HG03139 (cell line): ENCODE data around the gene ZNF20.
"Not testable (repeated sequence)": the region's sequence is repeated elsewhere in the genome, so short reads cannot be mapped to it uniquely, and the experiment has no call there.

Experiments
- ATAC-seq: cut with Tn5 transposase; IDR thresholded peaks from one replicate; pipeline ENCODE4 v1.9.1; 2021; ENCODE audit not compliant: unreplicated experiment

Gene ZNF20

DNA sequence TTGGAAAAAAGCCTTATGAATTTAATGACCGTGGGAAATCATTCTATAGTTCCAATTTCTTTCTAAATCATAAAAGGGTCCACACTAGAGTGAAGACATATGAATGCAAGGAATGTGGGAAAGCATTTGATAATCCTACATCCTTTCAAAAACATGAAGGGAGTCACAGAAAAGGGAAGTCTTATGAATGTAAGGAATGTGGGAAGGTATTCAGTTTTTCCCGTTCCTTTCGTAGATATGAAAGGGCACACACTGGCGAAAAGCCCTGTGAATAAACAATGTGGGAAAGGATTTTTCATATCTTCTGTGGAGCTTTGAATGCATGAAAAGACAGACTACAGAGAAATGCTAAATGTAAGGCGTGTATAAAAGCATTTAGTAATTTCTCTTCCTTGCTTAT, 27.0 kb downstream of the ZNF20 start:
- ATAC-seq = no peak

DNA sequence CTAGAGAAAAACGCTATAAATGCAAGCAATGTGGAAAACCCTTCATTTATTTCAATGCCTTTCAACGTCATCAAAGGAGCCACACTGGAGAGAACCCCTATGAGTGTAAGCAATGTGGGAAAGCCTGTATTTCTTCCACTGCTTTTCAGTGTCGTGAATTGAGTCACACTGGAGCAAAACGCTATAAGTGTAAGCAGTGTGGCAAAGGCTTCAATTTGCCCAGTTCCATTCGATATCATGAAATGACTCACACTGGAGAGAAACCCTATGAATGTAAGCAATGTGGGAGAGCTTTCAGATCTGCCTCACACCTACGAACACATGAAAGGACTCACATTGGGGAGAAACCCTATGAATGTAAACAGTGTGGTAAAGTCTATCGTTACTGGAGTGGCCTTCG, 27.4 kb downstream of the ZNF20 start:
- no peak for ATAC-seq

DNA sequence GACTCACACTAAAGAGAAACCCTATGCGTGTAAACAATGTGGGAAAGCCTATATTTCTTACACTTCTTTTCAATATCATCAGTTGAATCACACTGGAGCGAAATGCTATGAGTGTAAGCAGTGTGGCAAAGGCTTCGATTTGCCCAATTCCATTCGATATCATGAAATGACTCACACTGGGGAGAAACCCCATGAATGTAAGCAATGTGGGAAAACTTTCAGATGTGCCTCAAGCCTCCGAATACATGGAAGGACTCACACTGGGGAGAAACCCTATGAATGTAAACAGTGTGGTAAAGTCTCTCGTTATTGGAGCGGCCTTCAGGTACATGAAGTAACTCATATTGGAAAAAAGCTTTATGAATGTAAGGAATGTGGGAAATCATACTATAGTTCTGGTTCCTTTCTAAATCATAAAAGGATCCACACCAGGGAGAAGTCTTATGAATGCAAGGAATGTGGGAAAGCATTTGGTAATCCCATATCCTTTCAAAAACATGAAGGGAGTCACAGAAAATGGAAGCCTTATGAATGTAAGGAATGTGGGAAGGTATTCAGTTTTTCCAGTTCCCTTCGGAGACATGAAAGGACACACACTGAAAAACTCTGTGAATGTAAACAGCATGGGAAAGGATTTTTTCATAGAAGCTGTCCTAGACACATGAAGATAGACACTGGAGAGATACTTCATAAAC, 28.1 kb downstream of the ZNF20 start:
- ATAC-seq = no peak

DNA sequence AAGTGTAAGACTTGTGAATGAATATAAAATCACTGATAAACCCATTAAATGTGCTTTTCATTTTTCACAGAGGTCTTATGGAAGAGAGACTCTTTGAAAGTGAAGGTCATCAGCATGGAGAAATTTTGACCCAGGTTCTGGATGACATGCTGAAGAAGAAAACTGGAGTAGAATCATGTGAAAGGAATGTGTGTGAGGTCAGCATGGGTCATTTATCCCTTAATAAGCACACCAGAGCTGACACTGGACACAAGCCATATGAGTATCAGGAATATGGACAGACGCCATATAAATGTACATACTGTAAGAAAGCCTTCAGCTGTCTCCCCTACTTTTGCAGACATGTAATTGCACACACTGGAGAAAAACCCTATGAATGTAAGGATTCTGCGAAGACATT, 29.0 kb downstream of the ZNF20 start:
- ATAC-seq = no peak

DNA sequence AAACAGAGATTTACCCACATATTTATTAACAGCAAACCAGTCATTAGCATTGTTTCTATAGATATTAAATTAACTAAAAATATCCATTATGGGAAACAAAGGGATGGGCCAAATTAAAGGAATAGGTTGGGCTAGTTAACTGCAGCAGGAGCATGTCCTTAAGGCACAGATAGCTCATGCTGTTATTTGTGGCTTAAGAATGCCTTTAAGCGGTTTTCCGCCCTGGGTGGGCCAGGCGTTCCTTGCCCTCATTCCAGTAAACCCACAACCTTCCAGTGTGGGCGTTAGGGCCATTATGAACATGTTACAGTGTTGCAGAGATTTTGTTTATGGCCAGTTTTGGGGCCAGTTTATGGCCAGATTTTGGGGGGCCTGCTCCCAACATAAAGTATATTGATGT, 36.2 kb downstream of the ZNF20 start:
- not testable (repeated sequence) for ATAC-seq

DNA sequence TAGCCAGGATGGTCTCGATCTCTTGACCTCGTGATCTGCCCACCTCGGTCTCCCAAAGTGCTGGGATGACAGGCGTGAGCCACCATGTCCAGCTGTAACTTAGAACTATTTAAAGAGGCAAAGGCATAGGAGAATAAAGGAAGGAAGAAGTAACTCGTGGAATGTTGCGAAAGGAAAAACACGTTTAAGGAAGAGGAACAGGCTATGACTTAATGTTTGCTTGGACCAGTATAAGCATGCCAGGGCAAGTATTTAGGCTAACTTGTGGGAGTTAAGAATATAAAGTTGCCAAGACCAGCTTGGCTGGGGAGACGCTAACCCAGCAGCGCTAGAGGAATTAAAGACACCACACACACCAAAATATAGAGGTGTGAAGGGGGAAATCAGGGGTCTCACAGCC, 42.1 kb downstream of the ZNF20 start:
- ATAC-seq = no peak

DNA sequence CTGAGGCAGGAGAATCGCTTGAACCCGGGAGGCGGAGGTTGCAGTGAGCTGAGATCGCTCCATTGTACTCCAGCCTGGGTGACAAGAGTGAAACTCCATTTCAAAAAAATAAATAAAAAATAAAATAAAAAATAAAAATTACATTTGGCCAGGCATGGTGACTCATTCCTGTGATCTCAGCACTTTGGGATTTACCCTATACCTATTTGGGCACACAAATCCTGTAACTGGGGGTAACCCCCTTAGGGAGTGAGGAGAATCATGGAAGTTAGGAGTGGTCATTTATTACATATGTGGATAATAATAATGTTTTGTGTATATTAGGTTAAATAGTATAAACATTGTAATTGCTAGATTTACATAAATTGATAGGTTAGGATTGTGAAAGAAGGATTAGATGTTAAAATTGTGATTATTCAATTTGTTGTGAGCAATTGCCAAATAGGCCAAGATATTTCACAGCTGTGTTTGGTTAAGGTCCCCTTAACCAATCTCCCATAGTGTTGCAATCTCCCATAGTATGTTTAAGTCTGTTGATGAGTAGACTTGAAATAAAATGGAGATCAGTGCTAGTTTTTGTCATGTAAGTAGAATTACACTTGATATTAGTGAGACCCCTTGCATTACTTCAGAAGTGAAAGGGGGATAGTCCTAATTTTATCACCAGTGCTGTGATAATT, 44.9 kb downstream of the ZNF20 start:
- ATAC-seq = no peak

DNA sequence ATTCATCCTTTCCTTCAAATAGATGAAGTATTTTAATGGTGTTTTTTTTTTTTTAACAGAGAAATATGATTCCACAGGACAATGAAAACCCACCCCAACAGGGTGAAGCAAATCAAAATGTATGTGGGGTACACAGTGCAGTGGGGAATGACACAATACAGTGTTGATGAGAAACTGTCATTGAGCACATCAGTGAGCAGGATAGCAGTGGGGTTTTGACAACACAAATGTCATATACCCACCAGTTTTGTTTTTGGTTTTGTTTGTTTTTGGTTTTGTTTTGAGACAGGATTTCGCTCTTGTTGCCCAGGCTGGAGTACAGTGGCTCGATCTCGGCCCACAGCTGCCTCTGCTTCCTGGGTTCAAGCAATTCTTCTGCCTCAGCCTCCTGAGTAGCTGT, 46.4 kb downstream of the ZNF20 start:
- ATAC-seq = no peak

DNA sequence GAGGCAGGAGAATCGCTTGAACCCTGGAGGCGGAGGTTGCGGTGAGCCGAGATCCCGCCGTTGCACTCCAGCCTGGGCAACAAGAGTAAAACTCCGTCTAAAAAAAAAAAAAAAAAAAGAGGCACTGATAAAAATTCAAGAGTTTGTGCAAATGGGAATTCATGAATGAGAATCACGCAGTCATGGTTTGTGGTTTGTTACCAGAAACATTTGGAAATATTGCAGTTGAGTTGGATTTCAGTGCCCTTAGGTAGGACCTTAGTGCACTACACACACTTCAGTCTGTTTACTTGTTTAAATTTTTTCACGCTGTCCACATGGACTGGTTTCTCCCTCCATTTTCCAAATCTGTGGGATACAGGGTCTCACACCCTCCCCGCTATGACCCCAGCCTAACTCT, 47.2 kb downstream of the ZNF20 start:
- ATAC-seq = no peak

DNA sequence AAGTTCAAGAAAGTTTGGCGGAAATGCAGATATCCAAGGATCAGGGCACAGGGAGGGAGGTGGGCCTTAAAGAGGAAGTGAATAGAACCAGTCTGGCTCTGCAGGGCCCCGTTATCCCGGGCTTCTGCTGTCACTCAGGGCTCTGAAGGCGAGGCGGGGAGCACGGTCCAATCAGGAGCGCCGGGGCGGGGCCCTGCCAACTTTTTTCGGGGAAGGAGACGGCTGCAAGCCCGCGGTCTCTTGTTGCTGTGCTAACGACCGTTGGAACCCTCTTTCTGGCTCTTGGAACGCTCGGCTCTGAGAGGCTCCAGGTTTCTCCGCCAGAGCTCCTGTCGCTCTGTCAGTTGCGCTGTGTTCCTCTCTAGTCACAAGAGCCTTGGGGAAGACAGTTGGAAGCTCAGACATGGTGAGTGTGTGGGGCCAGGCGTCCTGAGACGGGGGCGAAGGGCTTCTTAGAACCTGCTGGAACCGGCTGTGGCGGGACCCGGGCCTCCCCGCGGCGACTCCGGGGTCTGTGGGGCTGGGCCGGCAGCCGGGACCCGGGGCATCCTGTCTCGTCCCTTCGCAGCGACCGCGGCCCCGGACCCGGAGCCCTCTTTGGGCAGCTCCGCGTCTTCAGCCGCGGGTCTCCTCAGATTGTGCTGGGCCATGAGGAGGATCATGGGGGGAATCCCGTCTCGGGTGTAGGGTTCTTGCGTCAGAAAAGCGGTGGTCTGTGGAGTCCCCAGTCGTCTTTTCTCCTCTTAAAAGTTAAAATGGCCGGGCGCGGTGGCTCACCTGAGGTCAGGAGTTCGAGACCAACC, 47.9 kb downstream of the ZNF20 start:
- no peak for ATAC-seq

DNA sequence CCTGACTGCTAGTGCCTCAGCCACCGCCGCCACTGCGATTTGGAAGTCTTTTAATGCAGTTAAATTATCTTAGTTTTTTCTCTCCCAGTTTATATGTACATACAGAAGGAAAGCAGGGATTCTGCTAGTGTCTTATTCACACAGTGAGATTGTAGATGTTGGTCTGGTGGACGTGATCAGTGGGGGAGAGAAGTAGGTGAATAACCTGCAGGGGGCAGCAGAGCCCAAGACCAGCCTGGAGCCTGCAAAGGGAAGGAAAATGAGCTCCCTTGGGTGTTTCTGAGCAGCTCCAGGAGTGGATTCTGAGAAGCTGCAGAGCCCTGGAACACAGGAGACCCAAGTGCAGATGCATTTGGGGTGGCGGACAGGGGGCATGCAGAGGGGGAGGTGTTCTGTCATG, 49.3 kb downstream of the ZNF20 start:
- ATAC-seq = no peak

DNA sequence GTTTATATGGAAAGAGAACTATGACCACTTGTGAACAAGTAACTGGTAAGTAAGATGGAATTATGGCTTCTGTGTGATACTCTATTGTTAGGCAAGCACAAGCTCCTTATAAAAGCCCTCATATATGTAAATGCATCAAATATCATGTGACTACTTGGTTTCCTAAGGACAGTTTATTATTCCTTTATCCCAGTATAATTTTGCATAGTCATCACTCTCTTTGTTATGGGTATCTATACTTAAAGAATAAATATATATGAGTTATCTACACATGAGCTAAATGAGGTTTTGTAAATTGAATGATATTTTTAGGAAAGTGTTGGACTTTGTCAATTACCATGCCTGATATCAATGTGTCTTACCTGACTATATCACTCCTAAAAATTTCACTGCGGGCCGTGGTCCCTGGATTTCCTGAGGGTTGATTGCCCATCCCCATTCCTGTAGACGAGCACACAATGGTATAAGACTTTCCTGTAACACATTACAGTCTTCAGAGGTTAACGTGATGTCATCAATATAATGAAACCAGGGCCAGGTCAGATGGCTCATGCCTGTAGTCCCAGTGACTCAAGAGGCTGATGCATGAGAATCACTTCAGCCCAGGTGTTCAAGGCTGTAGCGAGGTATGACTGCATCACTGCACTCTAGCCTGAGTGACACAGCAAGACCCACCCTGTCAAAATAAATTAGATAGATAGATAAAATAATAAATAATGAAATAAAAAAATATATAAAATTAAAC, 54.9 kb downstream of the ZNF20 start:
- ATAC-seq = no peak

DNA sequence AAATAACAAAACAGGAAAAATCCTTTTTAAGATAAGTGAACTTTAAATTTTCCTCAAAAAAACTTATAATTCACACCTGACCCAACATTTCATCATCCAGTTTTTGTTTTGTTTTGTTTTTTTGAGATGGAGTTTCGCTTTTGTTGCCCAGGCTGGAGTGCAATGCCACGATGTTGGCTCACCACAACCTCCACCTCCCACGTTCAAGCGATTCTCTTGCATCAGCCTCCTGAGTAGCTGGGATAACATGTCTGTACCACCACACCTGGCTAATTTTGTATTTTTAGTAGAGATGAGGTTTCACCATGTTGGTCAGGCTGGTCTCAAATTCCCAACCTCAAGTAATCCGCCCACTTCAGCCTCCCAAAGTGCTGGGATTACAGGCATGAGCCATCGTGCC, 56.8 kb downstream of the ZNF20 start:
- not testable (repeated sequence) for ATAC-seq
